AG08395 (cell line): Measurements from ENCODE around the gene CBFA2T3.

Source experiments
- DNase-seq: peaks from one replicate; pipeline ENCODE4 v3.0.0; 2012; ENCODE audit warnings: mixed read lengths, low spot score

The CBFA2T3 gene

GRCh38 chr16:88888461-88889387 lies 88.3 kb downstream of the CBFA2T3 start:
- no peak for DNase-seq

DNA sequence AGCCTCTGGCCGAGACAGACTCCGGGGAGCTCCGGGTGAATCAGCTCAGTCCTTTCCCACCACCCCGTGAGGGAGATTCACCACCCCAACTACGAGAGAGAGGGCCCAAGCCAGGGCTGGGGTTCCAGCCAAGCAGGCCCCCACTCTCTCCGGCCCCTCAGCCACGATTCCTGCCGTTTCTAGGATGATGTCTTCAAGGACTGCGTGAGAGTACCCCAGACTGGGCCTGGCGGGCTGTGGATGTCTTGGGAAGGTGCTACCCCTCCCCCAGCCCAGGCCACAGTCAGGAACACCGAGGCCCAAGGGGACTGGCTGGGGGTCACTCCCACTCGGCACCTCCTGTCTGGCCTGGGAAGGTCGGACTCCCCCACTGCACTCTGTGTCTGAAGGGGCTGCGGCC lies 89.0 kb downstream of the CBFA2T3 start:
- no peak for DNase-seq

DNA sequence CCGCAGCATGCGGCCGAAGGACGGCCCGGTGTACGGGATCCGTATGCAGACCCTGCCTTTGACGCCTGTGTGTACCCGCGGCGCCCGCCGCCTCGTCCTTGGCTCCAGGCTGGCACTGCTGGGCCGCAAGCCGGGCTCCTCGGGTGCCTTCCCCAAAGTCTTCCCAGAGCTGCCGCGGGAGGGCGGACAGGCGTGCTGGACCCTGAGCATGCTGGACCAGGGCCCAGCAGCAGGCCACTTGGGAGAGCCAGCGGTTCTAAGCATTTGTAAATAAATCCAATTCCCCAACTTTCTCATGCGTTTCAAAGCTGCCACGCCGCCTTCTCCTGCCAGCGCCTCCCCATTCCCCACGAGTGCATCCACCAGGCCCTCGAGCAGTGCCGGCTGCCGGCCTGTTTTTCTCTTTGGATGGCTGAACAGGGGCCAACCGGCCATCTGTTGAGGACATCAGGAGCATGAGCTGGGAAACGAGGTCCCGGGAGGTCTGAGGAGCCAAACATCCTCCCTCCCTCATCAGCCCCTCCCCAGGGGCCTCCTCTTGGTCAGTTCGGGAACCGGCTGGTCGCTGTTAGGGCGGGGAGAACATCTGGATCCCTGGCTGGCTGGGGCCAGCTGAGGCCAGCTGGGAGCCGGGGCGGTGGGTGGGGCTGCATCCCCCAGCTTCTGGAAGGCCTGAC lies 90.0 kb downstream of the CBFA2T3 start:
- DNase-seq: peak; percentile 51

DNA sequence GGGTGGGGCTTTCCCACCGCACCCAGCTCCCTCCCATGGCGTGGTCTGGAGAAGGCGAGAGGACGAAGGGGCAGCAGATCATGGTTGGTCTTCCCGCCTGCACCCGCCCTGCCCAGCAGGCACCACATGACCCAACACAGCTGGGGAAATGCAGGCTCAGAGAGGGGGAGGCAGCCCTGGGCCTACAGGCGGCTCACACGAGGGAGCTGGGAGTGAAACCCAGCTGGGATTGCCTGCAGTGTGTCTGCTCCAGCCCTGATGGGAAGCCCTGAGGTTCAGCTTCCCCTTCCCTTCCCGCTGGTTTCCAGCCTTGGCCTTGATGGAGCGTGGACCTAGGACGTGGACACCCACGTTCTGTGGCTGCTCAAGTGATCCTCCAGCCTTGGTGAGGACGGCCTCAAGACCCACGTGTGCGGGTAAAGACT lies 90.6 kb downstream of the CBFA2T3 start:
- DNase-seq: no peak

DNA sequence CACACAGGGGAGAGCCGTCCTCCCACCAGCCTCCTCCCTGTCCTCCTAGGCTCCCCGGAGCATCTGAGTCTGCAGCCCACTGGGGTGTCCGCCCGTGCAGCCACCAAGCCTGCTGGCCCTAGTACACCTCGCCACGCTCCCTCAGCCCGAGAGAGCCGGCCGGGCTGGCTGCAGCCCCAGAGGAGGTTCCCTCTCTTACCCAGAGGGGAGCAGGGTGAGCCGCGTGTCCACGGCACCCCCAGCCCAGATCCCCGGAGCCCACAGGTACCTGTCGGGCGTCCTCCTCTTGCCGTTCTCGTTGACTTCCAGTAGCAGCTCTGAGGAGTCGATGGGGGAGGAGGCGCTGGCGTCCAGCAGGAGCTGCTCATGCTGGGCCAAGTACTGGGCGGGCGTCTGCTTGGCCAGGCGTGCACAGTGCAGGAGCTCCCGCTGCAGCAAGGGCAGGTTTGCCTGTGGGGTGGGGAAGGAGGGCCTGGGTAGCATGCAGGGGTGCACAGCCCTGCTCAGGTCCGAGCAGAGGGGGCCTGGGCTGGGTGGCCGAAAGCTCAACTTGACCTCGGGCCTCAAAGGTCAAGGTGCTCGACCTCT lies 91.2 kb downstream of the CBFA2T3 start:
- DNase-seq: no peak

GRCh38 chr16:88884569-88885271 lies 92.3 kb downstream of the CBFA2T3 start:
- DNase-seq: no peak

- DNase-seq: no peak
Measured at GRCh38 chr16:88883946-88884345, 93.1 kb downstream of the CBFA2T3 start.

DNA sequence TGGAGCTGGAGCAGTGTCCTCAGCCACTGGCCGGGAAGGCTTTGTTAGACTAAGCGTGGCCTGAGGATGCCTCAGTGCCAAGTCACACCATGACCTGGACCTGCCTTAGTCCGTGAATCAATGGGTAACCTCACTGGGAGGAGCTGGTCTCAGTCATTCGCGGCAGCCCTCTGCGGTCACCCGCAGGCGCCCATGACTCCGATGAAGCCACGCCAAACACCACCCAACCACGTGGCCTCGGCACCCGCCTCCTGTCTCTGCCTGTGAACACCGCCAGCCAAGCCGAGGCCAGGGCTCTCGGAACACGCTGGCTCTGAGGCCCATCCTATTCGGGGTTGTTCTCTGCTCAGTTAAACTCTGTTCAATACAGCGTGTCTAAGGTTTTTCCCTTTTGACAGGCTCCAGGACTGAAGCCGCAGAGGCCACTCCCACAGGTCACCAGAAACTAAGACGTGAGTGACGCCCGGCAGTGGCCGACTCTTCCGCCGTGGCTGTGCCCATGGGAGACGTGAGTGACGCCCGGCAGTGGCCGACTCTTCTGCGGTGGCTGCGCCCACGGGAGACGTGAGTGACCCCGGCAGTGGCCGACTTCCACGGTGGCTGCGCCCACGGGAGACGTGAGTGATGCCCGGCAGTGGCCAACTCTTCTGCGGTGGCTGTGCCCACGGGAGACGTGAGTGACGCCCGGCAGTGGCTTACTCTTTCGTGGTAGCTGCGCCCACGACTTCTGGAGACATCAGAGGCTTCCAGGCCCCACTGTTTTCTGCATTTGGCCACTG lies 93.7 kb downstream of the CBFA2T3 start:
- no peak for DNase-seq

DNA sequence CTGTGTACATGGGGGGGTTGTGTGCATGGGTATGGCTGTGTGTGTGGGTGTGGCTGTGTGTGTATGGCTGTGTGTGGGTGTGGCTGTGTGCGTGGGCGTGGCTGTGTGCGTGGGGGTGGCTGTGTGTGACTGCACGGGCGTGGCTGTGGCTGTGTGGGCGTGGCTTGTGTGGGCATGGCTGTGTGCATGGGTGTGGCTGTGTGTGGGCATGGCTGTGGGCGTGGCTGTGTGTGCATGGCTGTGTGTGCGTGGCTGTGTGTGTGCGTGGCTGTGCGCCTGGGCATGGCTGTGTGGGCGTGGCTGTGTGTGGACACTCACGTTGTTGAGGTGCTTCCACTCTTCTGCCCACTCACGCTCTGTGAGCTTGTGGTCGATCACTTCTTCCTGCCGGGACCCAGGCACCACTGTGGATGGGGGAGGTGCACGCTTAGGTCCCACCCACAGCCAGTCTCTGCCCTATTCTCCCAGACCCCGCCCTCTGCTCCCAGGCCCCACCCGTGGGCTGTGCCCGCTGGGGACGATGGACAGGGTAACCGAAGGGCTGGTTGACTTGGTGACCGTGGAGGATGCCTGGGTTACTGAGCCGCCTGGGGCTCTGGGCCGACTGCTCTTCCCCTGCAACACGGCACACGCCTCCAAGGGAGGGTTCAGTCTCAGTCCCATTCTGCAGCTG lies 94.5 kb downstream of the CBFA2T3 start:
- no peak for DNase-seq

DNA sequence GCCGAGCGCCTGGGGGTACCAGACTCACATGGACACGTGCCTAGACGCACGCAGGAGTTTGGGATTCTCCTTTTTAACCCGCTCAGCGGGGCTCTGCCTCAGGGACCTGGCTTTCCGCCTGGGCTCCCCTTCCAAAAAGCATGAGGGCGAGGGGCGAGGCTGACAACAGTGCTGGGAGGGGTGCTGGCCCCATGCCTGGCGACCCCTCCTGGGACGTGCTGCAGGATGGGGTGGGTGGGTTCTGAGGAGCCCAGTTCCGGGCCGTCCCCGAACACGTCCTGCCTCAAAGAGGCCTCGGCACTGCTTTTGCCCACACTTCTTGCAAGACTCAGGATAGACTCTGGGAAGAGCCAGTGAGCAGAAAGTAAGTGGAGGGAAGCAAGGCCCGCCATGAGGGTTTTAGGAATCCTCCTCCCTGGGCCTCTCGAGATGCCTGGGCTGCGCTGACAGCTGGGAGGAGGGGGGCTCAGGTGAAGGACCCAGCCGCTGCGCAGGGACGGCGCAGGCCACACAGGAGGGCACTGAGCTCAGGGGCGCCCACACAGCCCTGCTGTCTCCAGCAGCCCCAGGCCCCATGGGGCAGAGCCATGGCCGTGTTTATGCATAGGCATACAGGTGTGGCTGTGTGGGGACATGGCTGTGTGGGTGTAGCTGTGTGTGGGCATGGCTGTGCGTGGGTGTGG lies 95.2 kb downstream of the CBFA2T3 start:
- no peak for DNase-seq

- DNase-seq: no peak
Measured at GRCh38 chr16:88881007-88881615, 95.9 kb downstream of the CBFA2T3 start.

GRCh38 chr16:88880226-88881006 lies 96.6 kb downstream of the CBFA2T3 start:
- no peak for DNase-seq

GRCh38 chr16:88879788-88880055 lies 97.3 kb downstream of the CBFA2T3 start:
- no peak for DNase-seq

DNA sequence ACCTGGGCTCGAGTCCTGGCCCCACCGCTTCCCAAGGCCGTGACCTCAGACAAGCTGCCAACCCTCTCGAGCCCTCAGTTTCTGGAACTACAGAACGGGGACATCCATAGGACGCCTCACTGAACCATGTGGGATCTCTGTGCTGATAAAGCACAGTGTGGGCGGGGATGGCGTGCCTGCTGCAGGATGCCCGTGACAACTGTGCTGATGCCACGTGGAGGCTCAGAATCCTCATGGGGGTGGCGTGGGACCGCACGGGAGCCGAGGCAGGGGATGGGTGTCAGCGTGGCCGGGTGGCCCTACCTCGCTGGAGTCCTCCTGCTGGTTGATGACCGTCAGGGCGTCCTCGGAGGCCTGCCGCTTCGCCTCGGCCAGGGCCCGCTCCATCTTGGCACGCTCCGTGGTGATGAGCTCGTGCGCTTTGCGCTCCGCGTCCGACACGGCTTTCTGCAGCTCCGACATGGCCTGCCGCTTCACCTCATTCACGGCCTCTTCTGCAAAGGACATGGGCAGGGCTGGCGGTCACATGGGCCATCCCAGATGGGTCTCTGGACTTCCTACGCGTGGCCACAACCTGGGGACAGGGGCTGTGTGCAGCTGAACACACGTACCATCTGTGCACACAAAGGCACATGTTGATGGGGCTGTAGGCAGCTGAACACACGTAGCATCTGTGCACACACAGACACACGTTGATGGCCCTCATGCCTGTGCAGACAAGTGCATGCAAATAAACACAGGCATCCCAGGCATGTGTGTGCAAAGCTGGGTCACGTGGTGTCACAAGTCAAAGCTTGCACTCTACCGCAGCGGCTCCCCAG lies 97.8 kb downstream of the CBFA2T3 start:
- no peak for DNase-seq

- no peak for DNase-seq
Measured at GRCh38 chr16:88878356-88878755, 98.7 kb downstream of the CBFA2T3 start.

- no peak for DNase-seq
Measured at GRCh38 chr16:88877564-88878289, 99.3 kb downstream of the CBFA2T3 start.

- no peak for DNase-seq
Measured at GRCh38 chr16:88876942-88877526, 100.0 kb downstream of the CBFA2T3 start.
